ENCODE results near the gene ISG20L2. TPM values are rescaled to one million over a fixed set of nuclear protein-coding genes. Genes with fewer than 3 reads are reported as not detected.

The ISG20L2 gene
- polyA plus RNA-seq, 3 donors, result 17.2 to 23.5 (median 18.1) TPM

GRCh38 chr1:156703336-156703735 is 25.2 kb downstream of the ISG20L2 start:
- Histone ChIP-seq H3K79me2 (ENCODE audit: insufficient read depth, low read length) (no peaks in the 10 kb centered on the region), H3K4me3 (replicated peaks in 1 of 3; ENCODE audit: low read depth in 2 of 3, low read length in 3 of 3) (no peak overlapping the region), H3K9ac (ENCODE audit: insufficient read depth, low read length, poor library complexity, severe bottlenecking) (no peak overlapping the region), H4K20me1 (ENCODE audit: insufficient read depth, low read length) (no peaks in the 10 kb centered on the region), H3K4me2 (replicated peaks; ENCODE audit: extremely low read depth, low read length, poor library complexity, severe bottlenecking) (no peak overlapping the region), H3K4me1 (ENCODE audit: control insufficient read depth in 1 of 2, insufficient read depth in 2 of 2, low read length in 2 of 2) (peaks cover 20 to 22% of the 10 kb centered on the region in 2 donors), H3K27ac (ENCODE audit: low read depth in 1 of 2, low read length in 2 of 2) (no peak overlapping the region), H3K9me3 (replicated peaks in 1 of 2; ENCODE audit: control insufficient read depth in 1 of 2, insufficient read depth in 1 of 2, low read length in 2 of 2) (peaks cover 0 to 15% of the 10 kb centered on the region in 2 donors), H3K27me3 (ENCODE audit: control insufficient read depth in 2 of 2, insufficient read depth in 2 of 2, low read length in 2 of 2) (peaks cover 44 to 75% of the 10 kb centered on the region in 2 donors), H2AFZ (ENCODE audit: insufficient read depth, low read depth, low read length, poor library complexity, severe bottlenecking) (no peak overlapping the region), H3K36me3 (replicated peaks in 1 of 2; ENCODE audit: control insufficient read depth in 1 of 2, insufficient read depth in 2 of 2, low read length in 2 of 2) (no peaks in the 10 kb centered on the region)
- peaks cover 76 to 83% (median 82%) of the 10 kb centered on the region in 3 donors for H3K27me3 Mint-ChIP-seq (ENCODE audit: low read depth in 3 of 3)
- TF ChIP-seq, protein P1, sequence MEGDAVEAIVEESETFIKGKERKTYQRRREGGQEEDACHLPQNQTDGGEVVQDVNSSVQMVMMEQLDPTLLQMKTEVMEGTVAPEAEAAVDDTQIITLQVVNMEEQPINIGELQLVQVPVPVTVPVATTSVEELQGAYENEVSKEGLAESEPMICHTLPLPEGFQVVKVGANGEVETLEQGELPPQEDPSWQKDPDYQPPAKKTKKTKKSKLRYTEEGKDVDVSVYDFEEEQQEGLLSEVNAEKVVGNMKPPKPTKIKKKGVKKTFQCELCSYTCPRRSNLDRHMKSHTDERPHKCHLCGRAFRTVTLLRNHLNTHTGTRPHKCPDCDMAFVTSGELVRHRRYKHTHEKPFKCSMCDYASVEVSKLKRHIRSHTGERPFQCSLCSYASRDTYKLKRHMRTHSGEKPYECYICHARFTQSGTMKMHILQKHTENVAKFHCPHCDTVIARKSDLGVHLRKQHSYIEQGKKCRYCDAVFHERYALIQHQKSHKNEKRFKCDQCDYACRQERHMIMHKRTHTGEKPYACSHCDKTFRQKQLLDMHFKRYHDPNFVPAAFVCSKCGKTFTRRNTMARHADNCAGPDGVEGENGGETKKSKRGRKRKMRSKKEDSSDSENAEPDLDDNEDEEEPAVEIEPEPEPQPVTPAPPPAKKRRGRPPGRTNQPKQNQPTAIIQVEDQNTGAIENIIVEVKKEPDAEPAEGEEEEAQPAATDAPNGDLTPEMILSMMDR (IDR thresholded peaks at IDR 0.05), result no peak
- no peak for DNase-seq
- no peak overlapping the region for H3K27ac Mint-ChIP-seq
- H3K9me3 Mint-ChIP-seq, result peaks cover 0 to 25% (median 10%) of the 10 kb centered on the region in 7 donors
- H3K4me1 Mint-ChIP-seq, result peaks cover 28% of the 10 kb centered on the region
- WGBS (ENCODE audit: insufficient coverage), result 83% methylated on average over 1 of the region's 4 CpGs
- H3K4me3 Mint-ChIP-seq, result peak overlapping the region in 1 of 2 donors; percentile 58
- intact Hi-C loops (cut with micrococcal nuclease), result no loop called here
- H3K36me3 Mint-ChIP-seq, result peaks cover 0 to 7% of the 10 kb centered on the region in 2 donors

GRCh38 chr1:156700736-156701531 is 27.6 kb downstream of the ISG20L2 start:
- Mint-ChIP-seq H3K9me3 (peaks cover 0 to 16% (median 5%) of the 10 kb centered on the region in 7 donors), H3K36me3 (peaks cover 0 to 5% of the 10 kb centered on the region in 2 donors), H3K4me1 (peaks cover 16% of the 10 kb centered on the region), H3K4me3 (peak overlapping the region in 1 of 2 donors; percentile 11), H3K27ac (no peak overlapping the region), H3K27me3 (ENCODE audit: low read depth in 3 of 3) (peaks cover 65 to 66% (median 66%) of the 10 kb centered on the region in 3 donors)
- no peaks in the 10 kb centered on the region for H3K79me2 ChIP-seq (ENCODE audit: insufficient read depth, low read length)
- H2AFZ ChIP-seq (ENCODE audit: insufficient read depth, low read depth, low read length, poor library complexity, severe bottlenecking), result no peak overlapping the region
- intact Hi-C loops (cut with micrococcal nuclease), result no loop called here
- H3K27me3 ChIP-seq (ENCODE audit: control insufficient read depth in 2 of 2, insufficient read depth in 2 of 2, low read length in 2 of 2), result peaks cover 31 to 56% of the 10 kb centered on the region in 2 donors
- H3K27ac ChIP-seq (ENCODE audit: low read depth in 1 of 2, low read length in 2 of 2), result no peak overlapping the region
- H3K36me3 ChIP-seq (replicated peaks in 1 of 2; ENCODE audit: control insufficient read depth in 1 of 2, insufficient read depth in 2 of 2, low read length in 2 of 2), result no peaks in the 10 kb centered on the region
- WGBS (ENCODE audit: insufficient coverage), result 66% methylated on average over 3 of the region's 8 CpGs
- DNase-seq, result no peak
- no peak overlapping the region for H3K4me3 ChIP-seq (replicated peaks in 1 of 3; ENCODE audit: low read depth in 2 of 3, low read length in 3 of 3)
- no peak overlapping the region for H3K9ac ChIP-seq (ENCODE audit: insufficient read depth, low read length, poor library complexity, severe bottlenecking)
- H3K9me3 ChIP-seq (replicated peaks in 1 of 2; ENCODE audit: control insufficient read depth in 1 of 2, insufficient read depth in 1 of 2, low read length in 2 of 2), result peaks cover 0 to 15% of the 10 kb centered on the region in 2 donors
- H3K4me1 ChIP-seq (ENCODE audit: control insufficient read depth in 1 of 2, insufficient read depth in 2 of 2, low read length in 2 of 2), result peaks cover 13 to 14% of the 10 kb centered on the region in 2 donors
- TF ChIP-seq, protein P1 (IDR thresholded peaks at IDR 0.05), result no peak
- H3K4me2 ChIP-seq (replicated peaks; ENCODE audit: extremely low read depth, low read length, poor library complexity, severe bottlenecking), result no peak overlapping the region
- no peaks in the 10 kb centered on the region for H4K20me1 ChIP-seq (ENCODE audit: insufficient read depth, low read length)
